ENCODE data around the gene INTS6. TPM values are rescaled to one million over a fixed set of nuclear protein-coding genes. Genes with fewer than 3 reads are reported as not detected.

The INTS6 gene
- total RNA-seq, 1 experiment from 2014 or later, result 45.5 TPM

DNA sequence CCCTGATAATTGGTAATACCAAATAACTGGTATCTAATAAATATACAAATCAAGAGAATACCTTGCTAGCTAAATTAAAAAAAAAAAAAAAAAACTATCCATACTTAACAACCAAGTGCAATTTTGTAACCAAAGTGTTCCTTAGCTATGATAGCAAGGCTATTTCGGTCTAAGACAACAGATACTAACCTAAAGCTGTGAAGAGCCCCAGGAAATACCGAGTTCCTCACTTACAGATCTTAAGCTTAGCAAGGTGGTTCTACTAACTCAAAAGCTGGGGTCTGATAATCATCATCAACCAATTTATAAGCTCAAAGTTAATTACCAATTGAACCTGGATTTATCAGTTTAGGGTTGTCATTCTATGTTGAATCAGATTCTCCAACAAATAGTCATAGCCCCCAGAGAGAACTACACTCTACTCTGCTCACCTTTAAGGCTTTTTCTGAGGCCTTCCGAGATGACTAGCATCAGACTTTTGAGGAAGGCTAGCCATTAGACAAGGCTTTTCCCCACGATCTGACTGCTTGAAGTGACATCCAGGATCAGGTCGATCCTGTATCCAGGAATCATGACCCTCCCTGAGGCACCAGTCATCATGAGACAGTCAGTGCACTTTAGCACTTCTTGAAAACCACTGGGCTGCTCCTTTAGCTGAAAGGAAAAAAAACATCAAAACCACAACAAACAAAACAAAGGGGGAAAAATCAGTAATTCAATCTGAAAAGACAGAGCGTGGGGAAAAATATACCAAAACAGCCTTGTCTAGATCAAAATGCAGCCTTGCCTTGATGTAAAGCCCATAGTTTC lies 31.9 kb downstream of the INTS6 start:
- no TSS peak for BruUV-seq (replicated peaks)
- 0 out of 2 replicates have a peak, but pooled peaks cover 9% of the 10 kb centered on the region for H3K9me3 ChIP-seq (ENCODE audit: insufficient read depth, low read depth)
- H3K36me3 ChIP-seq (ENCODE audit: low read depth), result peaks cover 48% of the 10 kb centered on the region
- H4K20me1 ChIP-seq (ENCODE audit: insufficient read depth), result peaks cover 30% of the 10 kb centered on the region
- H3K4me2 ChIP-seq, result no peak overlapping the region
- intact Hi-C loops (cut with micrococcal nuclease; ENCODE audit: unreplicated experiment), result no loop called here
- H3K4me3 ChIP-seq, result no peak overlapping the region
- H3K4me1 ChIP-seq (replicated peaks; ENCODE audit: insufficient read depth), result peaks cover 6% of the 10 kb centered on the region
- H3K27me3 ChIP-seq (ENCODE audit: insufficient read depth, low read depth), result no peaks in the 10 kb centered on the region
- no peak overlapping the region for H3K27ac ChIP-seq
- H2AFZ ChIP-seq, result no peak overlapping the region
- no peak for TF ChIP-seq EZH2 (IDR thresholded peaks at IDR 0.05; ENCODE audit: low read depth)
- TF ChIP-seq, protein P1, sequence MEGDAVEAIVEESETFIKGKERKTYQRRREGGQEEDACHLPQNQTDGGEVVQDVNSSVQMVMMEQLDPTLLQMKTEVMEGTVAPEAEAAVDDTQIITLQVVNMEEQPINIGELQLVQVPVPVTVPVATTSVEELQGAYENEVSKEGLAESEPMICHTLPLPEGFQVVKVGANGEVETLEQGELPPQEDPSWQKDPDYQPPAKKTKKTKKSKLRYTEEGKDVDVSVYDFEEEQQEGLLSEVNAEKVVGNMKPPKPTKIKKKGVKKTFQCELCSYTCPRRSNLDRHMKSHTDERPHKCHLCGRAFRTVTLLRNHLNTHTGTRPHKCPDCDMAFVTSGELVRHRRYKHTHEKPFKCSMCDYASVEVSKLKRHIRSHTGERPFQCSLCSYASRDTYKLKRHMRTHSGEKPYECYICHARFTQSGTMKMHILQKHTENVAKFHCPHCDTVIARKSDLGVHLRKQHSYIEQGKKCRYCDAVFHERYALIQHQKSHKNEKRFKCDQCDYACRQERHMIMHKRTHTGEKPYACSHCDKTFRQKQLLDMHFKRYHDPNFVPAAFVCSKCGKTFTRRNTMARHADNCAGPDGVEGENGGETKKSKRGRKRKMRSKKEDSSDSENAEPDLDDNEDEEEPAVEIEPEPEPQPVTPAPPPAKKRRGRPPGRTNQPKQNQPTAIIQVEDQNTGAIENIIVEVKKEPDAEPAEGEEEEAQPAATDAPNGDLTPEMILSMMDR (conservative IDR thresholded peaks at IDR 0.05), result no peak
- ChIA-PET CTCF (no interaction called here), POLR2A (ENCODE audit: unreplicated experiment) (interaction anchor here (0.6 to 0.7 kb wide), 3 partner anchors 13 to 23 kb away, joined by 3 to 5 read pairs (median 5); no protein-coding TSS in a partner anchor)
- H3K79me2 ChIP-seq (ENCODE audit: low read depth), result peaks cover 68% of the 10 kb centered on the region
- H3F3A ChIP-seq (ENCODE audit: insufficient read depth, low read depth), result no peaks in the 10 kb centered on the region
- H3K9me2 ChIP-seq (ENCODE audit: insufficient read depth), result no peaks in the 10 kb centered on the region; the same call in 1 of the 2 replicates
- no peak for DNase-seq

DNA sequence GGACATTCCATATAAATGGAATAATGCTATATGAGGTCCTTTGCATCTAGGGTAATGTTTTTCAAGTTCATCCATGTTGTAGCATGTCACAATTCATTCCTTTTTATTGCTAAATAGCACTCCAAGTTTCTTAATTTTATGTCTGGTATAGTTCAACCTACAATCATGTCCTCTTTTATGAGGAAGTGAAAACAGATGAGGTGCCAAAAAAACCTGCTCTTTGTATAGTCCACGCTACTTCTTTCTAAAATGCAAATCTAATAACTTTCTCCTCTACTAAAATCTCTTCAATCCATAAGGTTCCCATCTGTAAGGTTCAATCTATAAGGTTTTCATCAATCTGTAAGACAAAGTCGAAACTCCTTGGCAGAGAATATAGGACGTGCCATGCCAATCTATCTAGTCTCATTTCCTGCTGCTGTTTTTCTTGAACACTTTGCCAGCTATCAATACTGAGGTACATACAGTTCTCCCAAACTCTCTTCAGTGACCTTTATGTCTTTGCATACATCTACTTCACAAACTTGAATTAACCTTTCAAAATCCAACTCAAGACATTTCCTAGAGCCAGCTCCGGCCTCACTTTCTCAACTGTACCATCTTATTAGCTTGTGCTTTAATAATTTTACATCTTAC lies 33.7 kb downstream of the INTS6 start:
- POLR2A ChIA-PET (ENCODE audit: unreplicated experiment), result no interaction called here

GRCh38 chr13:51417716-51418115 lies 35.1 kb downstream of the INTS6 start:
- H3K36me3 ChIP-seq (ENCODE audit: low read depth), result peaks cover 35% of the 10 kb centered on the region
- intact Hi-C loops (cut with micrococcal nuclease; ENCODE audit: unreplicated experiment), result no loop called here
- no peak overlapping the region for H2AFZ ChIP-seq
- H3K27ac ChIP-seq, result no peak overlapping the region
- peaks cover under 1% of the 10 kb centered on the region for H3K4me1 ChIP-seq (replicated peaks; ENCODE audit: insufficient read depth)
- H3K4me2 ChIP-seq, result no peak overlapping the region
- no peaks in the 10 kb centered on the region for H3K27me3 ChIP-seq (ENCODE audit: insufficient read depth, low read depth)
- H3K4me3 ChIP-seq, result no peak overlapping the region
- H3K9me3 ChIP-seq (ENCODE audit: insufficient read depth, low read depth), result 0 out of 2 replicates have a peak, but pooled peaks cover 9% of the 10 kb centered on the region
- peaks cover 19% of the 10 kb centered on the region for H4K20me1 ChIP-seq (ENCODE audit: insufficient read depth)
- BruUV-seq (replicated peaks), result no TSS peak
- H3K9me2 ChIP-seq (ENCODE audit: insufficient read depth), result no peaks in the 10 kb centered on the region
- TF ChIP-seq EZH2 (IDR thresholded peaks at IDR 0.05; ENCODE audit: low read depth), result no peak
- TF ChIP-seq, protein P1 (conservative IDR thresholded peaks at IDR 0.05), result no peak
- H3K79me2 ChIP-seq (ENCODE audit: low read depth), result peaks cover 64% of the 10 kb centered on the region
- ChIA-PET CTCF (interaction anchor here (0.7 kb wide), 3 partner anchors 53 to 370 kb away, joined by 4 to 7 read pairs (median 6); no protein-coding TSS in a partner anchor), POLR2A (ENCODE audit: unreplicated experiment) (interaction anchor here (0.6 to 0.7 kb wide), 3 partner anchors 271 to 1429 kb away, joined by 4 to 10 read pairs (median 9); no protein-coding TSS in a partner anchor)
- no peak for DNase-seq
- H3F3A ChIP-seq (ENCODE audit: insufficient read depth, low read depth), result no peaks in the 10 kb centered on the region; the same call in 1 of the 2 replicates

More for the DNA sequence above, 33.7 kb downstream of the INTS6 start:
- Histone ChIP-seq H4K20me1 (ENCODE audit: insufficient read depth) (peaks cover 24% of the 10 kb centered on the region), H3K36me3 (ENCODE audit: low read depth) (peaks cover 48% of the 10 kb centered on the region), H3K27ac (no peak overlapping the region), H3K4me2 (no peak overlapping the region), H3K27me3 (ENCODE audit: insufficient read depth, low read depth) (no peaks in the 10 kb centered on the region), H3K79me2 (ENCODE audit: low read depth) (peaks cover 59% of the 10 kb centered on the region), H3F3A (ENCODE audit: insufficient read depth, low read depth) (no peaks in the 10 kb centered on the region), H3K9me3 (ENCODE audit: insufficient read depth, low read depth) (0 out of 2 replicates have a peak, but pooled peaks cover 9% of the 10 kb centered on the region), H3K9me2 (ENCODE audit: insufficient read depth) (no peaks in the 10 kb centered on the region), H3K4me3 (no peak overlapping the region), H3K4me1 (replicated peaks; ENCODE audit: insufficient read depth) (peaks cover 6% of the 10 kb centered on the region), H2AFZ (no peak overlapping the region)
- CTCF ChIA-PET, result no interaction called here
- TF ChIP-seq, protein P1 (conservative IDR thresholded peaks at IDR 0.05), result no peak
- no peak for TF ChIP-seq EZH2 (IDR thresholded peaks at IDR 0.05; ENCODE audit: low read depth)
- DNase-seq, result no peak
- intact Hi-C loops (cut with micrococcal nuclease; ENCODE audit: unreplicated experiment), result no loop called here
- no TSS peak for BruUV-seq (replicated peaks)
